Measurements from ENCODE around the gene METTL22.

The METTL22 gene

GRCh38 chr16:8621572-8622314 is at the start of gene METTL22:
Gene METTL22, plus strand, starts transcription at chr16:8621698. Its CDS starts 3,968 bp downstream, at chr16:8625666.
- peak; percentile 27 for DNase-seq (ENCODE audit: low read depth)
- no peak for TF ChIP-seq CTCF (conservative IDR thresholded peaks at IDR 0.05; ENCODE audit: low read depth, low read length)
- peak within 1 kb of the TSS; percentile 100 for H3K4me3 ChIP-seq (ENCODE audit: low read length)

- no peak overlapping the region for H3K4me3 ChIP-seq (ENCODE audit: low read length)
- DNase-seq (ENCODE audit: low read depth) = no peak
- TF ChIP-seq CTCF (conservative IDR thresholded peaks at IDR 0.05; ENCODE audit: low read depth, low read length) = no peak
Observed at GRCh38 chr16:8572063-8572918, 49.2 kb upstream of the METTL22 start.

- TF ChIP-seq CTCF (conservative IDR thresholded peaks at IDR 0.05; ENCODE audit: low read depth, low read length) = peak; percentile 60
- H3K4me3 ChIP-seq (ENCODE audit: low read length) = no peak overlapping the region
- no peak for DNase-seq (ENCODE audit: low read depth)
Observed at GRCh38 chr16:8572919-8573724, 48.4 kb upstream of the METTL22 start.

GRCh38 chr16:8575399-8575798 is 46.1 kb upstream of the METTL22 start:
- no peak overlapping the region for H3K4me3 ChIP-seq (ENCODE audit: low read length)
- DNase-seq (ENCODE audit: low read depth) = no peak

GRCh38 chr16:8576141-8577004 is 45.1 kb upstream of the METTL22 start:
- no peak for TF ChIP-seq CTCF (conservative IDR thresholded peaks at IDR 0.05; ENCODE audit: low read depth, low read length)
- H3K4me3 ChIP-seq (ENCODE audit: low read length) = no peak overlapping the region
- no peak for DNase-seq (ENCODE audit: low read depth)

More at GRCh38 chr16:8575399-8575798, 46.1 kb upstream of the METTL22 start:
- no peak for TF ChIP-seq CTCF (conservative IDR thresholded peaks at IDR 0.05; ENCODE audit: low read depth, low read length)

- TF ChIP-seq CTCF (conservative IDR thresholded peaks at IDR 0.05; ENCODE audit: low read depth, low read length) = no peak
- no peak overlapping the region for H3K4me3 ChIP-seq (ENCODE audit: low read length)
- no peak for DNase-seq (ENCODE audit: low read depth)
Observed at GRCh38 chr16:8577678-8578304, 43.7 kb upstream of the METTL22 start.
